ENCODE results near the gene PCDHGA6. TPM values are rescaled to one million over a fixed set of nuclear protein-coding genes. Genes with fewer than 3 reads are reported as not detected.

The PCDHGA6 gene
- total RNA-seq (2022; extraction: Qiagen RNA extraction), result 0.11 to 0.28 TPM (median 0.24 TPM) in 5 replicates

DNA sequence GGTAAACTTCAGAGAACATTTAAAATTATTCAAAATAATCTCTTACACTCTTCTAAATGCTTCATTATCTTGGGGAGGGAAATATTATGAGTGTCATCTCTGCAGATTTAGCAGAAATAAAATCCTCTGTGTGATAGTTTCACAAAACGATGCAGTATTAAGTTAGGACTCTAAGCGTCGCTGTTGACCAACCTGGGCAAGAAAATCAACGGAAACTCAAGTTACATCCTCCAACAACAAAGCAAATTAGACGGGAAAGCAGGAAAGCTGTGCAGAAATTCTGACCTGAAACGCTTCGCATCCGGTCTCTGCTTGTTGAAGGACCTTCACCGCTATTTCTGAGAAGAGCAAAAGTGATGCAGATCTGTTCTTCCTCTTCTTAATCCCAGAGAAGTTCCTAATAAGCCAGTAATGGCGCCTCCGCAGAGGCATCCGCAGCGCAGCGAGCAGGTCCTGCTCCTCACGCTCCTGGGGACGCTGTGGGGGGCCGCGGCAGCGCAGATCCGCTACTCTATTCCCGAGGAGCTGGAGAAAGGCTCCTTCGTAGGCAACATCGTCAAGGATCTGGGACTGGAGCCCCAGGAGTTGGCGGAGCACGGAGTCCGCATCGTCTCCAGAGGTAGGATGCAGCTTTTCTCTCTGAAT, at the start of gene PCDHGA6:
TSS of gene PCDHGA6 (plus strand) at position 219 of the 645 bp plus-strand sequence. CDS start at position 412, 193 bp downstream.

GRCh38 chr5:141330299-141331080, 43.2 kb upstream of the PCDHGA6 start, which contains the start of gene PCDHGA1:
TSS of gene PCDHGA1 (plus strand) at chr5:141330514.

DNA sequence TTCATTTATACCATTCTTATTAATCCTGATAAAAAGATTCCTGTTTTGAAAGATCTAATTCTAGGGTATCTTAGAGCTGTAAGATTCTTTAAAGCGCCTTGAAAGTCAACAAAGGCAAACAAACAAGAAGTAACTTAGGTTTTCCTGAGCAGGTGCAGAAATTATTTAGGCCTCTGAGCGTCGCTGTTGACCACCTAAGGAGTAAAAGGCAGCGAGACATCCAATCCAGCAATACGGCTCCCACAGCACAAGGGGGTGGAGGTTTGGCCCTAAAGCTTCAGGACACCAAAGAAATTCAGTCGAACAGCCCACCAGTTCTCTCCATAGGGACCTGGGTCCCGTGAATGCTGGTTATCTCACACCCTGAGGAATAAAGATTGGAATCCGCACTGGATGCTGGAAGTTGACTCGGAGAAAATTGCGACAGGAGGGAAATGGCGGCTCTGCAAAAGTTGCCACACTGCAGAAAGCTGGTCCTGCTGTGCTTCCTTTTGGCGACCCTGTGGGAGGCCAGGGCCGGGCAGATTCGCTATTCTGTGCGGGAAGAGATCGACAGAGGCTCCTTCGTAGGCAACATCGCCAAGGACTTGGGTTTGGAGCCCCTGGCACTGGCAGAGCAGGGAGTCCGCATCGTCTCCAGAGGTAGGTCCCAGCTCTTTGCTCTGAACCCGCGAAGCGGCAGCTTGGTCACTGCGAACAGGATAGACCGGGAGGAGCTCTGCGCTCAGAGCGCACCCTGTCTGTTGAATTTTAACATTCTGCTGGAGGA, 35.0 kb upstream of the PCDHGA6 start, which contains the start of gene PCDHGA2:
TSS of gene PCDHGA2 (plus strand) at position 223 of the 769 bp plus-strand sequence.

GRCh38 chr5:141343242-141343952, 30.3 kb upstream of the PCDHGA6 start, which contains the start of gene PCDHGA3:
TSS of gene PCDHGA3 (plus strand) at chr5:141343829. CDS start at chr5:141344034, 205 bp downstream.

GRCh38 chr5:141349917-141350619, 23.6 kb upstream of the PCDHGA6 start, which contains the start of gene PCDHGB1:
TSS of gene PCDHGB1 (plus strand) at chr5:141350099. CDS start at chr5:141350261, 162 bp downstream.

GRCh38 chr5:141354900-141355469, 18.7 kb upstream of the PCDHGA6 start, which contains the start of gene PCDHGA4:
TSS of gene PCDHGA4 (plus strand) at chr5:141355021. CDS start at chr5:141355108, 87 bp downstream.

DNA sequence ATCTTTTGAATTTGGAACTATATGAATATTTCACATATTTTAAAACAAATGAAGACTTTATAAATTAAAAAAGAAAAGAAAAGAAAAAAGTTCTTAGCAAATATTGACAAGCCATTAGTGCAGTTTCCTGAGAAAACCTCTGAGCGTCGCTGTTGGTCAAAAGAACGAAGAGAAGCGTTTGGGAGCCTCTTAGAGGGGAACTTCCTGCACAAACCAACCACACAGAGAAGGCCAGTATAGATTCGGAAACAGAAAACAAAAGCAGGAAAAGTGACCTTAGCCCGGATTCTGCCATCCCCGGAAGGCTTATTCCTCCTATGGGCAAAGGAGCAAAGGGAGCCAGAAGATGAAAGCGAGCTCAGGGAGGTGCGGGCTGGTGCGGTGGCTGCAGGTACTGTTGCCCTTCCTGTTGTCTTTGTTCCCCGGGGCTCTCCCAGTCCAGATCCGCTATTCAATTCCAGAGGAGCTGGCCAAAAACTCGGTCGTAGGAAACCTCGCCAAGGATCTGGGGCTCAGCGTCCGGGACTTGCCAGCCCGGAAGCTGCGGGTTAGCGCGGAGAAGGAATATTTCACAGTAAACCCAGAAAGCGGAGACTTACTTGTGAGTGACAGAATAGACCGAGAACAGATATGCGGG, 13.8 kb upstream of the PCDHGA6 start, which contains the start of gene PCDHGB2:
TSS of gene PCDHGB2 (plus strand) at position 205 of the 637 bp plus-strand sequence. CDS start at position 347, 142 bp downstream.

DNA sequence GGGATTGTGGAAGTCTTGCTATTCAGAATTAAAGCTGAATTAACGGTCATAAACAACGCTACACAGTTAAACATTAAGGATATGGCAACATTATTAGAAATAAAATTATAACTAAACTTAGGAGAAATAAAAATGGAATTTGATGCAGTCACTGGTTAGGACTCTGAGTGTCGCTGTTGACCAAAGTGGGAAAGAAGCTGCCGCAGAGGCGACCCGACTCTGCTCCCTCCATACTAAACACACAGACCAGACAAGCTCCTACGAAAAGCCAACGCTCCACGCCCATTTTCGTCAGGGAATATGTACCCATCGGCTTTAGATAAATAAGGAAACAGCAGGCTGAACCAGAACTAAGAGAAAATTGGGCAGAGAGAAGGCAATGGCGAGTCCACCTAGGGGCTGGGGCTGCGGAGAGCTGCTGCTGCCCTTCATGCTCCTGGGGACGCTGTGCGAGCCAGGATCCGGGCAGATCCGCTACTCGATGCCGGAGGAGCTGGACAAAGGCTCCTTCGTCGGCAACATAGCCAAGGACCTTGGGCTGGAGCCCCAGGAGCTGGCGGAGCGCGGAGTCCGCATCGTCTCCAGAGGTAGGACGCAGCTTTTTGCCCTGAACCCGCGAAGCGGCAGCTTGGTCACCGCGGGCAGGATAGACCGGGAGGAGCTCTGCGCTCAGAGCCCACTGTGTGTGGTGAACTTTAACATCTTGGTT, 9.6 kb upstream of the PCDHGA6 start, which contains the start of gene PCDHGA5:
TSS of gene PCDHGA5 (plus strand) at position 211 of the 709 bp plus-strand sequence. CDS start at position 380, 169 bp downstream.

DNA sequence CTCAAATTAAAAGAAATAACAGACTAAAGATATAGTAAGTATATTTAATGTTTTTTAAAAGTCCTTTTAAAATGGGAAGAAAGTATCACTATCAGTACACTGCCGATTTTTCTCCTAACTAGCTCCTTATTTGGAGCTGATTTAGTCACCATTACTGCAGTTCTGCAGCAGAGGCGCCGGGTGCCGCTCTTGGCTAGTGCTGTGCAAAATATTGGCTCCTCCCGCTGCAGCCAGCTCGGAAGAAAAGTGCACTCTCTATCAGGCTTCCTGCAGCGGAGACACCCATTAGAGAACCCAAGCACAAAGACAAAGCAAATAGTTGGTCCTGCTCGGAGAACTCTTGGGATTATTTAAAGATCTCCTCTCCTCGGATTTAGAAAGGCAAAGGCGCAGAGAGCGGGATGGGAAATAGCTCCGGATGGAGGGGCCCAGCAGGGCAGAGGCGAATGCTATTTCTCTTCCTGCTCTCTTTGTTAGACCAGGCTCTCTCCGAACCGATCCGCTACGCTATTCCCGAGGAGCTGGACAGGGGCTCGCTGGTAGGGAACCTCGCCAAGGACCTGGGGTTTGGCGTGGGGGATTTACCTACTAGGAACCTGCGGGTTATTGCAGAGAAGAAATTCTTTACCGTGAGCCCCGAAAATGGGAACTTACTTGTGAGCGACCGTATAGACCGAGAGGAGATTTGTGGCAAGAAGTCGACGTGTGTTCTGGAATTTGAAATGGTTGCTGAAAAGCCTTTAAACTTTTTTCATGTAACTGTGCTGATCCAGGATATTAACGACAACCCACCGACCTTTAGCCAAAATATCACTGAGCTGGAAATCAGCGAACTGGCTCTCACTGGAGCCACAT, 3.5 kb upstream of the PCDHGA6 start, which contains the start of gene PCDHGB3:
TSS of gene PCDHGB3 (plus strand) at position 249 of the 855 bp plus-strand sequence. CDS start at position 402, 153 bp downstream.

GRCh38 chr5:141382469-141383294, 9.0 kb downstream of the PCDHGA6 start, which contains the start of gene PCDHGA7:
TSS of gene PCDHGA7 (plus strand) at chr5:141382742. CDS start at chr5:141382900, 158 bp downstream.

DNA sequence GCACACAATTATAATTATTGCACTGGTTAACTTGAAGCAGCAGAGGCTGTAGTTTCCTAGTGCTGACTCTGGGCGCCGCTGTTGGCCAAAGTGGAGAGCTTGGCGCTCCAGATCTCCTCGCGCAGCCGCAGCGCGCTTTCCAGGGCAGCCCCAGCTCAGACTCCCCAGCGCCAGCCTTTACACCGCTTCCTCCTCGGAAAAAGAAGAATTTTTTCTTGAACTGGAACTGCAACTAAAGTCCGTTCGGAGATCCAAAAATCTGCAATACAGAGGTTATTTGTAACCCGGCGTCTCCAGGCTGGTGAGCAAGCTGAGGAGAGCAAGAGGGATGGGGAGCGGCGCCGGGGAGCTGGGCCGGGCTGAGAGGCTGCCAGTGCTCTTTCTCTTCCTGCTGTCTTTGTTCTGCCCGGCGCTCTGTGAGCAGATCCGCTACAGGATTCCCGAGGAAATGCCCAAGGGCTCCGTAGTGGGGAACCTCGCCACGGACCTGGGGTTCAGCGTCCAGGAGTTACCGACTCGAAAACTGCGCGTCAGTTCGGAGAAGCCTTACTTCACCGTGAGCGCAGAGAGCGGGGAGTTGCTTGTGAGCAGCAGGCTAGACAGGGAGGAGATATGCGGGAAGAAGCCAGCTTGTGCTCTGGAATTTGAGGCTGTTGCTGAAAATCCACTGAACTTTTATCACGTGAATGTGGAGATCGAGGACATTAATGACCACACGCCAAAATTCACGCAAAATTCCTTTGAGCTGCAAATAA, 14.0 kb downstream of the PCDHGA6 start, which contains the start of gene PCDHGB4:
TSS of gene PCDHGB4 (plus strand) at position 142 of the 755 bp plus-strand sequence. CDS start at position 329, 187 bp downstream.

GRCh38 chr5:141392429-141393198, 18.9 kb downstream of the PCDHGA6 start, which contains the start of gene PCDHGA8:
TSS of gene PCDHGA8 (plus strand) at chr5:141392633. CDS start at chr5:141392814, 181 bp downstream.

GRCh38 chr5:141397756-141398551, 24.3 kb downstream of the PCDHGA6 start, which contains the start of gene PCDHGB5:
TSS of gene PCDHGB5 (plus strand) at chr5:141397947. CDS start at chr5:141398128, 181 bp downstream.

DNA sequence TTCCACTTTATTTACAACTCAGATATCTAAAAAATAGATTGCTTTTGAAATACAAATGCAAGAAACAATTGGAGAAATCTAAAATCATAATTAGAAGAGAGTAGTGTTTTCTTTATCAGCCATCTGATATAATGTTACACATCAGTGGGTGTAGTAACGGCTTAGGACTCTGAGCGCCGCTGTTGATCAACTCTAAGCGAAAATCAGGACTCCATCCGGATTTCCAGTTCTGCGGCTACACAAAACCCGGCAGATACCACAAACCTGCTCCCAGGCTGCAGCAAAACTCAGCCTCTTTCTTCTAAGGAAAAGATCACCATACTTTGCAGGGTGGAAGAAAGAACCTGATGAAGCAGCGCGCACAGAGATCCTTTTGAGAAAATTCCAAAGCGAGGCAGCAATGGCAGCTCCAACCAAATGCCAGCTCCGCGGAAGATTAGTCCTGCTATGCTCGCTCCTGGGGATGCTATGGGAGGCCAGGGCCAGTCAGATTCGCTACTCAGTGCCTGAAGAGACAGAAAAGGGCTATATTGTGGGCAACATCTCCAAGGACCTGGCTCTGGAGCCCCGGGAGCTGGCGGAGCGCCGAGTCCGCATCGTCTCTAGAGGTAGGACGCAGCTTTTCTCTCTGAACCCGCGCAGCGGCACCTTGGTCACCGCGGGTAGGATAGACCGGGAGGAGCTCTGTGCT, 29.0 kb downstream of the PCDHGA6 start, which contains the start of gene PCDHGA9:
TSS of gene PCDHGA9 (plus strand) at position 226 of the 691 bp plus-strand sequence. CDS start at position 401, 175 bp downstream.

Data from A549 treated with AZD2906 at 1 μM for 4 hours (cell line).